ENCODE data around the gene ZFP14.
"Not testable (repeated sequence)": the region's sequence is repeated elsewhere in the genome, so short reads cannot be mapped to it uniquely, and the experiment has no call there.

ZFP14 gene

GRCh38 chr19:36398571-36398970 is 19.6 kb upstream of the ZFP14 start:
- Histone ChIP-seq H3K9ac (ENCODE audit: low read length) (no peak overlapping the region), H3K27ac (ENCODE audit: low read depth, low read length) (no peak overlapping the region), H3K27me3 (ENCODE audit: control insufficient read depth in 1 of 2, insufficient read depth in 2 of 2, low read length in 2 of 2) (no peaks in the 10 kb centered on the region), H3K4me1 (ENCODE audit: insufficient read depth, low read length) (no peaks in the 10 kb centered on the region), H3K9me3 (ENCODE audit: low read length) (peaks cover 14% of the 10 kb centered on the region), H3K4me3 (ENCODE audit: low read depth in 1 of 2, low read length in 2 of 2) (no peak overlapping the region), H3K36me3 (ENCODE audit: insufficient read depth, low read length) (peaks cover 33% of the 10 kb centered on the region)

- H3K4me3 ChIP-seq (ENCODE audit: low read depth in 1 of 2, low read length in 2 of 2): peak overlapping the region in 1 of 2 donors; percentile 32
- H3K27ac ChIP-seq (ENCODE audit: low read depth, low read length): no peak overlapping the region
- H3K9ac ChIP-seq (ENCODE audit: low read length): no peak overlapping the region
- H3K36me3 ChIP-seq (ENCODE audit: insufficient read depth, low read length): peaks cover 34% of the 10 kb centered on the region
- H3K9me3 ChIP-seq (ENCODE audit: low read length): peaks cover 36% of the 10 kb centered on the region
- H3K27me3 ChIP-seq (ENCODE audit: control insufficient read depth in 1 of 2, insufficient read depth in 2 of 2, low read length in 2 of 2): no peaks in the 10 kb centered on the region
- no peaks in the 10 kb centered on the region for H3K4me1 ChIP-seq (ENCODE audit: insufficient read depth, low read length)
Measured at GRCh38 chr19:36392916-36393673, 14.1 kb upstream of the ZFP14 start.

GRCh38 chr19:36379510-36379819 is 464 bp upstream of the ZFP14 start:
- Histone ChIP-seq H3K4me1 (ENCODE audit: insufficient read depth, low read length) (peaks cover 14% of the 10 kb centered on the region), H3K36me3 (ENCODE audit: insufficient read depth, low read length) (no peaks in the 10 kb centered on the region), H3K9ac (ENCODE audit: low read length) (peak overlapping the region; percentile 46), H3K27me3 (ENCODE audit: control insufficient read depth in 1 of 2, insufficient read depth in 2 of 2, low read length in 2 of 2) (no peaks in the 10 kb centered on the region), H3K4me3 (ENCODE audit: low read depth in 1 of 2, low read length in 2 of 2) (peak overlapping the region; percentile 79 to 81), H3K9me3 (ENCODE audit: low read length) (no peaks in the 10 kb centered on the region), H3K27ac (ENCODE audit: low read depth, low read length) (no peak overlapping the region)

DNA sequence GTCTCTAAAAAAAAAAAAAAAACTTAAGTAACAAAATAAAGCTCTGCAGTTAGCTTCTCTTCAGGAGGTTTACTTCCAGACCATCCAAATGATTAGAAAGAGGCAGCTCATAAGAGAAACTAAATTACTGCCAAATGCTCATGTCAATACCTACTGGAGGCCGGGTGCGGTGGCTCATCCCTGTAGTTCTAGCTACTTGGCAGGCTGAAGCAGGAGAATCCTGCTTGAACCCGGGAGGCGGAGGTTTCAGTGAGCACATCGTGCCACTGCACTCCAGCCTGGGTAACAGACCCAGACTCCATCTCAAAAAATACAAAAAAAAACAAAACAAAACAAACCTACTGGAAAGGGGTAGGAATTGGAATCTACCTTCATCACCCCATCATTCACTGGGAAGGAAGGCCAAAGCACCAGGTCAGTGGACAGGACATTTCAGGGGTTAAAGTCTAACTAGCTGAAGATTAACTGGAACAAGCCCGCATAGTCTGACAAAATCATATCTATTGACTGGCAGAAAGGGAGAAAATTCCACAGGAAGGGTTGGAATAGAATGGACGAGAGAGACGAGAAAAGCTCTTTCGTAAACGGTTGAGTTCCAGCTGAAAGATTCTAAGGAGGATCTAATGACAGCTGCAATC is 1.3 kb downstream of the ZFP14 start:
- Histone ChIP-seq H3K4me1 (ENCODE audit: insufficient read depth, low read length) (peaks cover 14% of the 10 kb centered on the region), H3K36me3 (ENCODE audit: insufficient read depth, low read length) (no peaks in the 10 kb centered on the region), H3K27ac (ENCODE audit: low read depth, low read length) (peak overlapping the region; percentile 86), H3K4me3 (ENCODE audit: low read depth in 1 of 2, low read length in 2 of 2) (peak overlapping the region in 1 of 2 donors; percentile 81), H3K9me3 (ENCODE audit: low read length) (no peaks in the 10 kb centered on the region), H3K27me3 (ENCODE audit: control insufficient read depth in 1 of 2, insufficient read depth in 2 of 2, low read length in 2 of 2) (no peaks in the 10 kb centered on the region), H3K9ac (ENCODE audit: low read length) (peak overlapping the region; percentile 46)

GRCh38 chr19:36373638-36374156 is 5.3 kb downstream of the ZFP14 start:
- Histone ChIP-seq H3K27me3 (ENCODE audit: control insufficient read depth in 1 of 2, insufficient read depth in 2 of 2, low read length in 2 of 2) (no peaks in the 10 kb centered on the region), H3K4me1 (ENCODE audit: insufficient read depth, low read length) (peaks cover 14% of the 10 kb centered on the region), H3K27ac (ENCODE audit: low read depth, low read length) (no peak overlapping the region), H3K4me3 (ENCODE audit: low read depth in 1 of 2, low read length in 2 of 2) (no peak overlapping the region), H3K9ac (ENCODE audit: low read length) (no peak overlapping the region), H3K36me3 (ENCODE audit: insufficient read depth, low read length) (no peaks in the 10 kb centered on the region), H3K9me3 (ENCODE audit: low read length) (no peaks in the 10 kb centered on the region)

GRCh38 chr19:36371886-36372285 is 7.1 kb downstream of the ZFP14 start:
- Histone ChIP-seq H3K9me3 (ENCODE audit: low read length) (no peaks in the 10 kb centered on the region), H3K36me3 (ENCODE audit: insufficient read depth, low read length) (no peaks in the 10 kb centered on the region), H3K4me3 (ENCODE audit: low read depth in 1 of 2, low read length in 2 of 2) (no peak overlapping the region), H3K9ac (ENCODE audit: low read length) (no peak overlapping the region), H3K27me3 (ENCODE audit: control insufficient read depth in 1 of 2, insufficient read depth in 2 of 2, low read length in 2 of 2) (no peaks in the 10 kb centered on the region), H3K4me1 (ENCODE audit: insufficient read depth, low read length) (no peaks in the 10 kb centered on the region), H3K27ac (ENCODE audit: low read depth, low read length) (no peak overlapping the region)

GRCh38 chr19:36363845-36364244 is 15.2 kb downstream of the ZFP14 start:
- Histone ChIP-seq H3K4me1 (ENCODE audit: insufficient read depth, low read length) (no peaks in the 10 kb centered on the region), H3K9me3 (ENCODE audit: low read length) (no peaks in the 10 kb centered on the region), H3K36me3 (ENCODE audit: insufficient read depth, low read length) (peaks cover 42% of the 10 kb centered on the region), H3K27me3 (ENCODE audit: control insufficient read depth in 1 of 2, insufficient read depth in 2 of 2, low read length in 2 of 2) (no peaks in the 10 kb centered on the region), H3K27ac (ENCODE audit: low read depth, low read length) (no peak overlapping the region), H3K9ac (ENCODE audit: low read length) (no peak overlapping the region), H3K4me3 (ENCODE audit: low read depth in 1 of 2, low read length in 2 of 2) (no peak overlapping the region)

DNA sequence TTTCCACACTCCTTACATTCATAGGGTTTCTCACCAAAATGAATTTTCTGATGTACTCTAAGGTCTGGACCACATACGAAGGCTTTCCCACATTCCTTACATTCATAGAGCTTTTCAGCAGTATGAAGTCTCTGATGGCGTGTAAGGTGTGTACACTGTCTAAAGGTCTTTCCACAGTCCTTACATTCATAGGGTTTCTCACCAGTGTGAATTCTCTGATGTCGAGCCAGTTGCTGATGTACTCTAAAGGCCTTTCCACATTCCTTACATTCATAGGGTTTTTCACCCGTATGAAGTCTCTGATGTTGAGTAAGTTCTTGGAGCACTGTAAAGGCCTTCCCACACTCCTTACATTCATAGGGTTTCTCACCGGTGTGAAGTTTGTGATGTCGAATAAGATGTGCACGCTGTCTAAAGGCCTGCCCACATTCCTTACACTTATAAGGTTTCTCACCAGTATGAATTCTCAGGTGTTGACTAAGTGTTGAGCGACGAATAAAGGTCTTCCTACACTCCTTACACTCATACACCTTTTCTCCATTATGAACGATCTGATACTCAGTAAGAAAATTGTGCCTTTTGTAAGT is 38.1 kb downstream of the ZFP14 start:
- H3K9me3 ChIP-seq (ENCODE audit: low read length): peaks cover 34% of the 10 kb centered on the region
- no peak overlapping the region for H3K27ac ChIP-seq (ENCODE audit: low read depth, low read length)
- no peak overlapping the region for H3K9ac ChIP-seq (ENCODE audit: low read length)
- peak overlapping the region in 1 of 2 donors; percentile 6 for H3K4me3 ChIP-seq (ENCODE audit: low read depth in 1 of 2, low read length in 2 of 2)
- H3K4me1 ChIP-seq (ENCODE audit: insufficient read depth, low read length): no peaks in the 10 kb centered on the region
- peaks cover 24% of the 10 kb centered on the region for H3K36me3 ChIP-seq (ENCODE audit: insufficient read depth, low read length)
- no peaks in the 10 kb centered on the region for H3K27me3 ChIP-seq (ENCODE audit: control insufficient read depth in 1 of 2, insufficient read depth in 2 of 2, low read length in 2 of 2)

- Histone ChIP-seq H3K9me3 (ENCODE audit: low read length) (no peaks in the 10 kb centered on the region), H3K27ac (ENCODE audit: low read depth, low read length) (peak overlapping the region; percentile 34), H3K4me3 (ENCODE audit: low read depth in 1 of 2, low read length in 2 of 2) (peak overlapping the region; percentile 72 to 96), H3K9ac (ENCODE audit: low read length) (peak overlapping the region; percentile 14), H3K27me3 (ENCODE audit: control insufficient read depth in 1 of 2, insufficient read depth in 2 of 2, low read length in 2 of 2) (no peaks in the 10 kb centered on the region), H3K36me3 (ENCODE audit: insufficient read depth, low read length) (peaks cover 18% of the 10 kb centered on the region), H3K4me1 (ENCODE audit: insufficient read depth, low read length) (no peaks in the 10 kb centered on the region)
Measured at GRCh38 chr19:36331353-36332228, 47.4 kb downstream of the ZFP14 start.

- H3K36me3 ChIP-seq (ENCODE audit: insufficient read depth, low read length): peaks cover 30% of the 10 kb centered on the region
- no peaks in the 10 kb centered on the region for H3K27me3 ChIP-seq (ENCODE audit: control insufficient read depth in 1 of 2, insufficient read depth in 2 of 2, low read length in 2 of 2)
- no peaks in the 10 kb centered on the region for H3K9me3 ChIP-seq (ENCODE audit: low read length)
- no peak overlapping the region for H3K27ac ChIP-seq (ENCODE audit: low read depth, low read length)
- H3K9ac ChIP-seq (ENCODE audit: low read length): no peak overlapping the region
- peak overlapping the region in 1 of 2 donors; percentile 72 for H3K4me3 ChIP-seq (ENCODE audit: low read depth in 1 of 2, low read length in 2 of 2)
- H3K4me1 ChIP-seq (ENCODE audit: insufficient read depth, low read length): no peaks in the 10 kb centered on the region
Measured at GRCh38 chr19:36330216-36330615, 48.8 kb downstream of the ZFP14 start.

GRCh38 chr19:36329534-36329933 is 49.5 kb downstream of the ZFP14 start:
- H3K4me1 ChIP-seq (ENCODE audit: insufficient read depth, low read length); H3K27me3 ChIP-seq (ENCODE audit: control insufficient read depth in 1 of 2, insufficient read depth in 2 of 2, low read length in 2 of 2); H3K9ac ChIP-seq (ENCODE audit: low read length); H3K9me3 ChIP-seq (ENCODE audit: low read length); H3K27ac ChIP-seq (ENCODE audit: low read depth, low read length); H3K4me3 ChIP-seq (ENCODE audit: low read depth in 1 of 2, low read length in 2 of 2): not testable (repeated sequence)
- H3K36me3 ChIP-seq (ENCODE audit: insufficient read depth, low read length): peaks cover 30% of the 10 kb centered on the region

Data from muscle layer of colon (tissue), 2 donors.